Measurements from ENCODE around the gene NTM.

The NTM gene

GRCh38 chr11:131601586-131601985, 231.2 kb downstream of the NTM start:
- Histone ChIP-seq H3K79me1 (ENCODE audit: low read length) (no peaks in the 10 kb centered on the region), H3K36me3 (ENCODE audit: control insufficient read depth, insufficient read depth, low read length) (no peaks in the 10 kb centered on the region), H2BK15ac (replicated peaks; ENCODE audit: low read depth) (no peak overlapping the region), H3K27ac (ENCODE audit: low read depth, low read length) (no peak overlapping the region), H3K18ac (ENCODE audit: low read length) (no peak overlapping the region), H2AK5ac (ENCODE audit: low read length) (no peak overlapping the region), H3K79me2 (ENCODE audit: control insufficient read depth, insufficient read depth, low read length) (no peaks in the 10 kb centered on the region), H3K4me1 (ENCODE audit: control insufficient read depth, low read depth, low read length) (no peaks in the 10 kb centered on the region), H2BK5ac (ENCODE audit: low read length) (no peak overlapping the region), H4K8ac (ENCODE audit: low read depth, low read length) (no peak overlapping the region), H3K23ac (ENCODE audit: low read length) (no peak overlapping the region), H3K56ac (ENCODE audit: low read length) (no peak overlapping the region), H3K4ac (ENCODE audit: low read depth, low read length) (no peak overlapping the region), H3K4me3 (ENCODE audit: low read length) (no peak overlapping the region), H3K4me2 (ENCODE audit: low read length) (no peak overlapping the region), H3K9ac (ENCODE audit: low read length) (no peak overlapping the region), H2BK120ac (ENCODE audit: low read depth, low read length) (no peak overlapping the region), H4K5ac (ENCODE audit: low read length) (no peak overlapping the region), H3K27me3 (ENCODE audit: insufficient read depth, low read length, poor library complexity) (no peaks in the 10 kb centered on the region)
- no peak for DNase-seq

GRCh38 chr11:131602431-131602830, 232.0 kb downstream of the NTM start:
- Histone ChIP-seq H3K36me3 (ENCODE audit: control insufficient read depth, insufficient read depth, low read length) (no peaks in the 10 kb centered on the region), H3K18ac (ENCODE audit: low read length) (no peak overlapping the region), H2BK5ac (ENCODE audit: low read length) (no peak overlapping the region), H3K27ac (ENCODE audit: low read depth, low read length) (no peak overlapping the region), H3K79me2 (ENCODE audit: control insufficient read depth, insufficient read depth, low read length) (no peaks in the 10 kb centered on the region), H3K4ac (ENCODE audit: low read depth, low read length) (no peak overlapping the region), H3K4me2 (ENCODE audit: low read length) (no peak overlapping the region), H2AK5ac (ENCODE audit: low read length) (no peak overlapping the region), H3K4me3 (ENCODE audit: low read length) (no peak overlapping the region), H3K56ac (ENCODE audit: low read length) (no peak overlapping the region), H3K4me1 (ENCODE audit: control insufficient read depth, low read depth, low read length) (no peaks in the 10 kb centered on the region), H4K5ac (ENCODE audit: low read length) (no peak overlapping the region), H3K9ac (ENCODE audit: low read length) (no peak overlapping the region), H3K23ac (ENCODE audit: low read length) (no peak overlapping the region), H3K27me3 (ENCODE audit: insufficient read depth, low read length, poor library complexity) (no peaks in the 10 kb centered on the region), H3K79me1 (ENCODE audit: low read length) (no peaks in the 10 kb centered on the region), H2BK120ac (ENCODE audit: low read depth, low read length) (no peak overlapping the region), H2BK15ac (replicated peaks; ENCODE audit: low read depth) (no peak overlapping the region), H4K8ac (ENCODE audit: low read depth, low read length) (no peak overlapping the region)
- DNase-seq = no peak
- no CpG with 5 or more reads among the region's 2 CpGs for WGBS (ENCODE audit: extremely low coverage, insufficient coverage, low lambda C conversion rate)

- H4K8ac ChIP-seq (ENCODE audit: low read depth, low read length) = no peak overlapping the region
- H2BK120ac ChIP-seq (ENCODE audit: low read depth, low read length) = no peak overlapping the region
- no peak overlapping the region for H3K18ac ChIP-seq (ENCODE audit: low read length)
- no peak overlapping the region for H3K23ac ChIP-seq (ENCODE audit: low read length)
- DNase-seq = no peak
- H2BK5ac ChIP-seq (ENCODE audit: low read length) = no peak overlapping the region
- H3K27ac ChIP-seq (ENCODE audit: low read depth, low read length) = no peak overlapping the region
- H3K56ac ChIP-seq (ENCODE audit: low read length) = no peak overlapping the region
- no peak overlapping the region for H2AK5ac ChIP-seq (ENCODE audit: low read length)
- H3K79me2 ChIP-seq (ENCODE audit: control insufficient read depth, insufficient read depth, low read length) = no peaks in the 10 kb centered on the region
- H3K4me3 ChIP-seq (ENCODE audit: low read length) = no peak overlapping the region
- H3K27me3 ChIP-seq (ENCODE audit: insufficient read depth, low read length, poor library complexity) = no peaks in the 10 kb centered on the region
- no peak overlapping the region for H4K5ac ChIP-seq (ENCODE audit: low read length)
- no peaks in the 10 kb centered on the region for H3K36me3 ChIP-seq (ENCODE audit: control insufficient read depth, insufficient read depth, low read length)
- H3K79me1 ChIP-seq (ENCODE audit: low read length) = no peaks in the 10 kb centered on the region
- H3K9ac ChIP-seq (ENCODE audit: low read length) = no peak overlapping the region
- no CpG with 5 or more reads among the region's 6 CpGs for WGBS (ENCODE audit: extremely low coverage, insufficient coverage, low lambda C conversion rate)
- no peak overlapping the region for H2BK15ac ChIP-seq (replicated peaks; ENCODE audit: low read depth)
- no peaks in the 10 kb centered on the region for H3K4me1 ChIP-seq (ENCODE audit: control insufficient read depth, low read depth, low read length)
- no peak overlapping the region for H3K4me2 ChIP-seq (ENCODE audit: low read length)
- no peak overlapping the region for H3K4ac ChIP-seq (ENCODE audit: low read depth, low read length)
These were observed 236.5 kb downstream of the NTM start for GRCh38 chr11:131606811-131607335.

DNA sequence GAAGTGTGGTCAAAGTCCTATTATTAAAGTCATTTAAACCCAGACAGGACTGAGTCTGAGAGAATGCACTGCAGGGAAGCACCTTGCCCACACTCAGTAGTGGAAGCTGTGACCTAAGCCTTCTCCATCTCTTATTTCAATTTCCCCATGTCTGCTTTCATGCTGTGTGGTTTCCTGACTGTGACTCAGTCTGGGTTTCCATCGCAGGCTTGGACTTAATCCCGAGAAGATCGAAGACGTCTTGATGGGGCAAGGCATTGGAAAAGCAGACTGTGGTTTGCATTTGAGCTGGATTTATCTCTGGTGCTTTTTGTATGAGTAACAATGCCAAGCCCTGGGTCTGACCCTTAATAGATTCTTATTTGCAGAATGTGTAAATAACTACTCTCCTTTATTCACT, 238.9 kb downstream of the NTM start:
- no peaks in the 10 kb centered on the region for H3K79me2 ChIP-seq (ENCODE audit: control insufficient read depth, insufficient read depth, low read length)
- H3K36me3 ChIP-seq (ENCODE audit: control insufficient read depth, insufficient read depth, low read length) = no peaks in the 10 kb centered on the region
- H3K9ac ChIP-seq (ENCODE audit: low read length) = no peak overlapping the region
- no peak for DNase-seq
- H3K79me1 ChIP-seq (ENCODE audit: low read length) = no peaks in the 10 kb centered on the region
- H3K18ac ChIP-seq (ENCODE audit: low read length) = no peak overlapping the region
- no peak overlapping the region for H3K4me3 ChIP-seq (ENCODE audit: low read length)
- no peak overlapping the region for H2AK5ac ChIP-seq (ENCODE audit: low read length)
- no peak overlapping the region for H2BK15ac ChIP-seq (replicated peaks; ENCODE audit: low read depth)
- WGBS (ENCODE audit: extremely low coverage, insufficient coverage, low lambda C conversion rate) = no CpG with 5 or more reads among the region's 4 CpGs
- H3K4me1 ChIP-seq (ENCODE audit: control insufficient read depth, low read depth, low read length) = no peaks in the 10 kb centered on the region
- no peak overlapping the region for H3K4ac ChIP-seq (ENCODE audit: low read depth, low read length)
- no peak overlapping the region for H4K8ac ChIP-seq (ENCODE audit: low read depth, low read length)
- H3K27me3 ChIP-seq (ENCODE audit: insufficient read depth, low read length, poor library complexity) = no peaks in the 10 kb centered on the region
- no peak overlapping the region for H3K23ac ChIP-seq (ENCODE audit: low read length)
- peak overlapping the region; percentile 34 for H3K56ac ChIP-seq (ENCODE audit: low read length)
- no peak overlapping the region for H3K4me2 ChIP-seq (ENCODE audit: low read length)
- H2BK120ac ChIP-seq (ENCODE audit: low read depth, low read length) = no peak overlapping the region
- no peak overlapping the region for H2BK5ac ChIP-seq (ENCODE audit: low read length)
- no peak overlapping the region for H4K5ac ChIP-seq (ENCODE audit: low read length)
- H3K27ac ChIP-seq (ENCODE audit: low read depth, low read length) = no peak overlapping the region

DNA sequence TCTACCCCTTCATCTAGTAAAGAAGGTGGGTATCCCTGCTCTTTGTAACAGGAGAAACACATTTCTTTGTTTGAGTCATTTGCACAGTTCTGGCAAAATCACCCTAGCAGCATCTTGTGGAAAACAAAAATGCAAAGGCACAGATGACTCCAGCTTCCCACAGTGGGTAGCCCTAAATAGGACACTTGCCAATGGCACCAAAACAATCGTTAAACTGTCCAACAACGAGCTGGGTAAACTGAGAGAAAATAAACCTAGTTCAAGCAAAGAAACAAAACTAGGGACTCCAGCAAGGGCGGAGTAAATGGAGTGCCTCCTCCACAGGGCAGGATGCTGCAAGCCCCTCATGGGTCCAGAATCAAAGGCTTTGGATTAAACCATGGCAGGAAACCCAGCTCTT, 239.5 kb downstream of the NTM start:
- Histone ChIP-seq H3K79me1 (ENCODE audit: low read length) (no peaks in the 10 kb centered on the region), H3K27me3 (ENCODE audit: insufficient read depth, low read length, poor library complexity) (no peaks in the 10 kb centered on the region)

DNA sequence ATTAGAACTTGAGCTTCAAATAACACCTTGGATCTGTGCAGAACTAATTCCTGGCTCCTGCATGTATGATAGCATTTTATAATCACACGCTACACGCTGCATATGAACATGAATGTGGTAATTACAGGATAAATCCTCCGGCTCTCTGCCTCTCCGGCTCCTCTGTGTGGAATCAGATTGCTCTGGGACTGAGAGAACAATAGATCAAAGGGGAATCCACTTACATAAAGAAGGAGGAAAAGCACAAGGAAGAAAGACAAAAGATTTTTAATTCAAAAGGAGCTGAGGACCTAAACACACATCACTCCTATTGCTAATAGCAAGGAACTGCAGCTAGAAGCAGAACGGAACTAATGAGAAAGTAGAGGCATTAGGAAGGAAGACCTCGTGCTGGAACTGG, 240.9 kb downstream of the NTM start:
- H3K27ac ChIP-seq (ENCODE audit: low read depth, low read length) = no peak overlapping the region
- no peak overlapping the region for H3K23ac ChIP-seq (ENCODE audit: low read length)
- no peak overlapping the region for H2BK5ac ChIP-seq (ENCODE audit: low read length)
- H3K4me3 ChIP-seq (ENCODE audit: low read length) = no peak overlapping the region
- no peak overlapping the region for H4K8ac ChIP-seq (ENCODE audit: low read depth, low read length)
- H3K4ac ChIP-seq (ENCODE audit: low read depth, low read length) = no peak overlapping the region
- no peak overlapping the region for H2BK15ac ChIP-seq (replicated peaks; ENCODE audit: low read depth)
- no CpG with 5 or more reads among the region's 6 CpGs for WGBS (ENCODE audit: extremely low coverage, insufficient coverage, low lambda C conversion rate)
- no peaks in the 10 kb centered on the region for H3K79me1 ChIP-seq (ENCODE audit: low read length)
- H4K5ac ChIP-seq (ENCODE audit: low read length) = no peak overlapping the region
- DNase-seq = no peak
- H3K56ac ChIP-seq (ENCODE audit: low read length) = no peak overlapping the region
- no peaks in the 10 kb centered on the region for H3K79me2 ChIP-seq (ENCODE audit: control insufficient read depth, insufficient read depth, low read length)
- no peak overlapping the region for H3K9ac ChIP-seq (ENCODE audit: low read length)
- H3K36me3 ChIP-seq (ENCODE audit: control insufficient read depth, insufficient read depth, low read length) = no peaks in the 10 kb centered on the region
- no peak overlapping the region for H3K4me2 ChIP-seq (ENCODE audit: low read length)
- no peaks in the 10 kb centered on the region for H3K4me1 ChIP-seq (ENCODE audit: control insufficient read depth, low read depth, low read length)
- no peak overlapping the region for H2BK120ac ChIP-seq (ENCODE audit: low read depth, low read length)
- no peak overlapping the region for H3K18ac ChIP-seq (ENCODE audit: low read length)
- no peaks in the 10 kb centered on the region for H3K27me3 ChIP-seq (ENCODE audit: insufficient read depth, low read length, poor library complexity)
- H2AK5ac ChIP-seq (ENCODE audit: low read length) = no peak overlapping the region

More for the DNA sequence above, 239.5 kb downstream of the NTM start:
- H3K4me3 ChIP-seq (ENCODE audit: low read length) = no peak overlapping the region
- H3K18ac ChIP-seq (ENCODE audit: low read length) = no peak overlapping the region
- H3K4ac ChIP-seq (ENCODE audit: low read depth, low read length) = no peak overlapping the region
- no peak for DNase-seq
- no peak overlapping the region for H3K27ac ChIP-seq (ENCODE audit: low read depth, low read length)
- no peak overlapping the region for H3K56ac ChIP-seq (ENCODE audit: low read length)
- no peak overlapping the region for H2BK5ac ChIP-seq (ENCODE audit: low read length)
- H3K36me3 ChIP-seq (ENCODE audit: control insufficient read depth, insufficient read depth, low read length) = no peaks in the 10 kb centered on the region
- H4K5ac ChIP-seq (ENCODE audit: low read length) = no peak overlapping the region
- H3K4me1 ChIP-seq (ENCODE audit: control insufficient read depth, low read depth, low read length) = no peaks in the 10 kb centered on the region
- no peak overlapping the region for H2BK120ac ChIP-seq (ENCODE audit: low read depth, low read length)
- H2AK5ac ChIP-seq (ENCODE audit: low read length) = no peak overlapping the region
- H3K79me2 ChIP-seq (ENCODE audit: control insufficient read depth, insufficient read depth, low read length) = no peaks in the 10 kb centered on the region
- no peak overlapping the region for H3K9ac ChIP-seq (ENCODE audit: low read length)
- WGBS (ENCODE audit: extremely low coverage, insufficient coverage, low lambda C conversion rate) = no CpG with 5 or more reads among the region's 3 CpGs
- no peak overlapping the region for H4K8ac ChIP-seq (ENCODE audit: low read depth, low read length)
- no peak overlapping the region for H3K23ac ChIP-seq (ENCODE audit: low read length)
- no peak overlapping the region for H2BK15ac ChIP-seq (replicated peaks; ENCODE audit: low read depth)
- no peak overlapping the region for H3K4me2 ChIP-seq (ENCODE audit: low read length)

Measured in mesendoderm (in vitro differentiated cells).